Smooth muscle cell (in vitro differentiated cells): ENCODE results near the gene RGPD6. TPM values are rescaled to one million over a fixed set of nuclear protein-coding genes. Genes with fewer than 3 reads are reported as not detected.
"Not testable (repeated sequence)": the region's sequence is repeated elsewhere in the genome, so short reads cannot be mapped to it uniquely, and the experiment has no call there.

Experiments used
- DNase-seq: peaks from one replicate; lab custom pipeline; 2025; ENCODE audit not compliant: unreplicated experiment; lab: John Stamatoyannopoulos, UW
- H2AFZ ChIP-seq: fragments of 200-600 bp; sonication (generic); 2 replicates; pipeline ENCODE4 v1.6.0; 2016; ENCODE audit warnings: antibody characterized with exemption, low read depth, mild to moderate bottlenecking
- H3F3A ChIP-seq: fragments of 200-600 bp; sonication (generic); 2 replicates; pipeline ENCODE4 v1.6.0; 2017; ENCODE audit warnings: antibody characterized with exemption, low read depth
- H3K27ac ChIP-seq: fragments of 200-600 bp; sonication (generic); 2 replicates; pipeline ENCODE4 v1.5.1; 2016; ENCODE audit warnings: low read depth, mild to moderate bottlenecking
- H3K27me3 ChIP-seq: fragments of 200-600 bp; sonication (generic); 2 replicates; pipeline ENCODE4 v1.6.1; 2016; ENCODE audit warnings: low read depth, mild to moderate bottlenecking
- H3K36me3 ChIP-seq: fragments of 200-600 bp; sonication (generic); 2 replicates; pipeline ENCODE4 v1.5.1; 2016; ENCODE audit warnings: low read depth
- H3K4me1 ChIP-seq: fragments of 200-600 bp; sonication (generic); 2 replicates; pipeline ENCODE4 v1.5.1; 2016; ENCODE audit warnings: low read depth
- H3K4me2 ChIP-seq: fragments of 200-600 bp; sonication (generic); 2 replicates; pipeline ENCODE4 v1.6.0; 2016; ENCODE audit warnings: mild to moderate bottlenecking
- H3K4me3 ChIP-seq: fragments of 200-600 bp; sonication (generic); 2 replicates; pipeline ENCODE4 v1.5.1; 2016; ENCODE audit warnings: mild to moderate bottlenecking
- H3K79me2 ChIP-seq: fragments of 200-600 bp; sonication (generic); 2 replicates; pipeline ENCODE4 v1.6.0; 2016; ENCODE audit warnings: low read depth, mild to moderate bottlenecking
- H3K9ac ChIP-seq: fragments of 200-600 bp; sonication (generic); 2 replicates; pipeline ENCODE4 v1.6.0; 2016; ENCODE audit warnings: low read depth
- H3K9me3 ChIP-seq: fragments of 200-600 bp; sonication (generic); replicated peaks from 2 replicates; pipeline ENCODE4 v1.5.1; 2016; ENCODE audit warnings: low read depth
- H4K20me1 ChIP-seq: fragments of 200-600 bp; sonication (generic); 2 replicates; pipeline ENCODE4 v1.6.0; 2016; ENCODE audit warnings: low read depth
- WGBS: methylation state at CpG from one replicate; pipeline ENCODE4 v1.1.7; 2016; ENCODE audit warnings: low lambda C conversion rate; 5-methylcytosine and 5-hydroxymethylcytosine counted together
- polyA plus RNA-seq: library from polyadenylated mRNA; unstranded; fragments of >200 nt; fragmentation: Nextera tagmentation; extraction: Ambion mirVana; gene quantifications from 2 replicates; pipeline ENCODE4 v1.2.1, GENCODE V29; 2016
- total RNA-seq: library from RNA; depleted of rRNA; stranded (reverse); fragments of >200 nt; gene quantifications from 2 replicates; pipeline ENCODE4 v1.2.3, GENCODE V29; 2014

The RGPD6 gene
- total and polyA plus RNA-seq, 2 experiments from 2014 or later = 8.0 to 51.5 TPM

DNA sequence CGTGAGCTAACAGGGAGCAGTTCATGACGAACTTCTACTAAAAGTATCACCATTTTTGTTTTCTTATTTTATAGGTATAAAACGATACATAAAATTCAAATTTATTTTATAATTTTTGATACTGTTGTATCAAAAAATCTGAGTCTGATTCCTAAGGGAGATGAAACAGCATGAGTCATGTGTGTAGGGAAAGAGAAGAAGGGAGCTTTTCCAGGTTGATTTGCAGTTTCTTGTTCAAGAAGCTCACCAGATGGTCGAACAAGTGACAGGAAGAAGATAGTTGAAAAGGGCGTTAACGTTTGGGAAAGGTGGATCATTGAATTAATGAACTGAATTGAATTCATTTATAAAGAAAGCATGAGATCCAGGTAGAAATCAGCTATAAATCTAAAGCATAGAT, 81.0 kb downstream of the RGPD6 start:
- H3K27me3 ChIP-seq, H3K4me2 ChIP-seq, H3K36me3 ChIP-seq, H3K9ac ChIP-seq, DNase-seq, H3K27ac ChIP-seq, H3K9me3 ChIP-seq, H3K4me3 ChIP-seq, H3K79me2 ChIP-seq, H2AFZ ChIP-seq, H3K4me1 ChIP-seq, H3F3A ChIP-seq, H4K20me1 ChIP-seq: not testable (repeated sequence)
- WGBS = no CpG with 5 or more reads among the region's 6 CpGs

DNA sequence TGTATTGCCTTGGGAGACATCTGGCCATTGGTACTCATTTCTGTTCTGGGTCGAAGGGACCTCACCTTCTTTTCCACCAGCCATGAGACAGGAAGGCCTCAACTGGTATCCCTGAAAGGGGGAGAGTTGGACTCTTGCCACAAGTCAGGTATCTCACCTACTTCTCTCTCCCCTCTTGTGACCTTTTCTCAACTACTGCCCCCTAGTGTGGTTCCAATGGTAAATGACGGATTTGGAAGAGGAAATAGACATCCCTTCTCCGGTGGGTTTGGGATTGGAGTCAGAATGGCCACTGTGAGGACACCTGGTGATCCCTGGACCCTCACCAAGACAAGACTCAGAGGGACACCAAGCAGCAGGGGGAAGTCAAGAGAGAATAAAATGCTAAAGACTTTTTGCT, 82.5 kb downstream of the RGPD6 start:
- H3F3A ChIP-seq = not testable (repeated sequence)

DNA sequence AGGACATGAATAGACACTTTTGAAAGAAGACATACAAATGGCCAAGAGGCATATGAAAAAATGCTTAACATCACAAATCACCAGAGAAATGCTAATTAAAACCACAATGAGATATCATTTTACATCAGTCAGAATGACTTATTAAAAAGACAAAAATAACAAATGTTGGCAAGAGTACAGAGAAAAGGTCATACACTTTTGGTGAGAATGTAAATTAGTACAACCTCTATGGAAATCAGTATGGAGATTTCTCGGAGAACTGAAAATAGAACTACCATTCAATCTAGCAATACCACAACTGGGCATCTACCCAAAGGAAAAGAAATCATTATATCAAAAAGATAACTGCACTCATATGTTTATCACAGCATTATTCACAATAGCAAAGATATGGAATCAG, 88.0 kb downstream of the RGPD6 start:
- not testable (repeated sequence) for H3K4me3 ChIP-seq

More for the DNA sequence above, 82.5 kb downstream of the RGPD6 start:
- not testable (repeated sequence) for H3K27me3 ChIP-seq, H3K27ac ChIP-seq, H3K4me3 ChIP-seq, DNase-seq, H3K4me1 ChIP-seq, H3K36me3 ChIP-seq, H4K20me1 ChIP-seq, H3K9me3 ChIP-seq, H3K4me2 ChIP-seq, H3K9ac ChIP-seq, H2AFZ ChIP-seq, H3K79me2 ChIP-seq
- WGBS = no CpG with 5 or more reads among the region's 3 CpGs

DNA sequence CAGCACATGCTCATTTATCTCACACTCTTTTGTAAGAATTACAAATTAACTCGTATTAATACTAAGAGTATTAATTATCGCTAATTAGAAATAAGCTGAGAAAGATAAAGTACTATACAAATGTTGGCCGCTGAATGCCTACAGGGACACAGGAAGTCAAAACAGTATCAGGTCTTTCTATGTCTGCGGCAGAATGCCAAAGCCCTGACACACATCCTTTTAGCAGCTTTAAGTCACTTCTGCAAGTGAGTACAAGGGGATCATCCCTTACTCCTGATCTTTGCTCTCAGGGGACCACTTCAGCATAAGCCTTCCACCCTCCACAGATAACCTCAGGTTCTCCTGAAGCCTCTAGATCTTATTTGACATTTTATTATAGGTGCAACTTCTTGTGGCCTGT, 94.3 kb downstream of the RGPD6 start:
- H3K36me3 ChIP-seq, H2AFZ ChIP-seq, H3K4me1 ChIP-seq, H3K27me3 ChIP-seq, H3K79me2 ChIP-seq, H3K9me3 ChIP-seq, H3K4me2 ChIP-seq, H3F3A ChIP-seq, H4K20me1 ChIP-seq, DNase-seq, H3K9ac ChIP-seq, H3K4me3 ChIP-seq, H3K27ac ChIP-seq: not testable (repeated sequence)
- WGBS = no CpG with 5 or more reads among the region's 4 CpGs

More for the DNA sequence above, 88.0 kb downstream of the RGPD6 start:
- not testable (repeated sequence) for H3K9me3 ChIP-seq, DNase-seq, H2AFZ ChIP-seq, H3F3A ChIP-seq, H3K9ac ChIP-seq, H3K36me3 ChIP-seq, H4K20me1 ChIP-seq, H3K27ac ChIP-seq, H3K4me1 ChIP-seq, H3K4me2 ChIP-seq, H3K79me2 ChIP-seq, H3K27me3 ChIP-seq
- WGBS = no CpG with 5 or more reads among the region's 1 CpG

DNA sequence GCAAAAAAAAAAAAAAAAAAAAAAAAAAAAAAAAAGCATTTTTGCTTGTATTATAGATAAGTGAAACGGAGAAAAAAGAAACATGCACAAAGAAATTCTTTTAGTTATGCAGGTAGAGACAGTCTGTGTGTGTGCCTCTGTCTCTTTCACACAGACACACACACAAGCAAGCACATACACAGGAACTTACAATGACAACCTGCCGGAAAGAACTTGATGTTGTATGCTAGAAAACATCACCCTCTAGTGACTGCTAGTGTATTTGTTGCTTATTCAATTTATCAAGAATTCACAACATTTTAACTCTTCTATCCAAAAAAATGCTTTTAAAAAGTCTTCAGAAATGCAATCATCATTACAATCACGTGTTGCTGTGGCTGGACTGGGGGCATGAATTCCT, 95.8 kb downstream of the RGPD6 start:
- not testable (repeated sequence) for H3K9me3 ChIP-seq, H3K36me3 ChIP-seq, DNase-seq, H3K9ac ChIP-seq, H3K4me1 ChIP-seq, H3K27ac ChIP-seq, H2AFZ ChIP-seq, H3K4me2 ChIP-seq, H3K27me3 ChIP-seq, H3F3A ChIP-seq, H3K4me3 ChIP-seq, H3K79me2 ChIP-seq, H4K20me1 ChIP-seq
- no CpG with 5 or more reads among the region's 3 CpGs for WGBS

- not testable (repeated sequence) for H3K79me2 ChIP-seq, H3K27ac ChIP-seq, H4K20me1 ChIP-seq, H3K9ac ChIP-seq, H3F3A ChIP-seq, H3K36me3 ChIP-seq, H2AFZ ChIP-seq, H3K9me3 ChIP-seq, H3K27me3 ChIP-seq, H3K4me2 ChIP-seq, DNase-seq, H3K4me1 ChIP-seq, H3K4me3 ChIP-seq
- WGBS = no CpG with 5 or more reads among the region's 4 CpGs
These were observed 96.9 kb downstream of the RGPD6 start for GRCh38 chr2:110480084-110480483.

DNA sequence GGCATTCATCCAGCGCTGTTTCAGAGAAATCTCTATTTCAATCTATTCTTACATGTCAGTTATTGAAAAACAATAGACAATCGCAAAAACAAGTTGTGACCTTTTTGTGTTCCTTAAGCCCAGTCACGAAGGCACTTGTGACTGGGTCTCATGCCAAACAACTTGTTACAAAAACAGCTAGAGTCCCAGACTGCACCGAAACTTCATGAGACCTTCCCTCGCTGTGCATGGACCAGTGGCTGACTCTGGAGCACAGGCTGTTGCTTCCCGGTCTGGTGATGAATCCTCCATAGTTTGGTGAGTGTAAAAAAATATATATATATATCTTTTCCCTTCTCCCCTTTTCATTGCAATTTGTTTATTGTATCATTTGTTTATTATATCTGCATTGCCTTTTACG, 99.7 kb downstream of the RGPD6 start:
- not testable (repeated sequence) for H3K27ac ChIP-seq, H3K9me3 ChIP-seq, H4K20me1 ChIP-seq, DNase-seq, H3K9ac ChIP-seq, H3K4me3 ChIP-seq, H3K4me2 ChIP-seq, H2AFZ ChIP-seq, H3K36me3 ChIP-seq, H3K27me3 ChIP-seq, H3F3A ChIP-seq, H3K4me1 ChIP-seq, H3K79me2 ChIP-seq
- WGBS = no CpG with 5 or more reads among the region's 7 CpGs

DNA sequence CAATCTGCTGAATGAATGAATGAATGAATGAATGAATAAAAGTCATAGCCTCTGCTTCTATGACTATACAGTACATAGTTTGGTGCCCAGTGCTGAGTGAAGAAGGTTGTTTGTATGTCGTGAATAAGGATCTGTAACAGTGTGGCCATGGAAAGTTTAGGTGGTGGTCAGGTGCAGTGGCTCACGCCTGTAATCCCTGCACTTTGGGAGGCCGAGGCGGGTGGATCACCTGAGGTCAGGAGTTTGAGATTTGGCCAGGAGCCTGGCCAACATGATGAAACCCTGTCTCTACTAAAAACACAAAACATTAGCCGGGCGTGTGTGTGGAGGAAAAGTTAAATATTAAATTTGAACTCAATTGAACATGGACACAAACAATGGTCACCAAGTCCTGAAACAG, 100.1 kb downstream of the RGPD6 start:
- H3K4me3 ChIP-seq, H3K79me2 ChIP-seq, H3K27me3 ChIP-seq, H3K4me2 ChIP-seq, H3K27ac ChIP-seq, H3K36me3 ChIP-seq, H2AFZ ChIP-seq, H4K20me1 ChIP-seq, H3K9ac ChIP-seq, H3K4me1 ChIP-seq, H3K9me3 ChIP-seq, DNase-seq, H3F3A ChIP-seq: not testable (repeated sequence)
- WGBS = no CpG with 5 or more reads among the region's 6 CpGs

DNA sequence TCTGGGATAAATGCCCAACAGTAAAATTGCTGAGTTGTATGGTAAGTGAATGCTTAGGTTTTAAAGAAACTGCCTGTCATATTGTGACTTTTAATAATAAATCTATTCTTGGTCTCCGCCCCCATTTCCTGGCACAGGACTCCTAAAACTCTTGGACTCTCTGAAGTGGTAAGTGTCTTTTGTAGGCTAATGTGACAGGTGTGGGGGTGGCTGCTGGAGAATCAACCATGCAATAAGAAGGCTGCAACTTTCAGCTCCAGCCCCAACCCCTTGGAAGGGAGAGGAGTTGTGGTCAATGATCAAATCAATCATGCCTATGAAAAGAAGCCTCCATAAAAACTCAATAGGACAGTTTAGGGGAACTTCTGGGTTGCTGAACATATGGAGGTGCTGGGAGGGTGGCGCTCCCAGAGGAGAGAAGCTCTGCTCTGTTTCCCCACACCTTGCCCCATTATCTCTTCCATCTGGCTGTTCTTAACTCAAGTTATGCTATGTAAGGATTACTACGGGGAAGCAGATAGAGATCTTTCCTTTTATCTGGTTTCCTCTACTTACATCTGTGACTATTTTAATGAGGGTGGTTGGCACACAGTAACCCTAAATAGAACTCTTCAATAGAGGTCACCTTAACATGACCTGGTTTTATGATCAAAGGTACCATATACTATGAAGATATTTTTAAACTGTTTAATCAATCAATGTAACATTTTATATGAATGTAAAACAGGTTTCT, 101.2 kb downstream of the RGPD6 start:
- WGBS = no CpG with 5 or more reads among the region's 3 CpGs
- not testable (repeated sequence) for H3K79me2 ChIP-seq, H3F3A ChIP-seq, H3K36me3 ChIP-seq, H3K9ac ChIP-seq, H4K20me1 ChIP-seq, H3K4me1 ChIP-seq, H3K4me2 ChIP-seq, H3K27ac ChIP-seq, H3K9me3 ChIP-seq, H2AFZ ChIP-seq, H3K4me3 ChIP-seq, DNase-seq, H3K27me3 ChIP-seq
